Activated CD4-positive, alpha-beta memory T cell treated with anti-CD3 and anti-CD28 coated beads, Interleukin-2, amount 10 ng/mL, durations not matched to agents 7 days and 5 days (primary cell): ENCODE results near the gene LDLRAP1. TPM values are rescaled to one million over a fixed set of nuclear protein-coding genes. Genes with fewer than 3 reads are reported as not detected.

ENCODE experiments used
- CTCF ChIA-PET: fragments of 350-600 bp; sonication (Branson Sonifier 250); formaldehyde crosslinking; loops from one replicate; lab custom pipeline; 2021; ENCODE audit warnings: antibody characterized with exemption, inconsistent platforms; lab: Charles Lee
- POLR2A ChIA-PET: fragments of 350-600 bp; sonication (Branson Sonifier 250); formaldehyde crosslinking; loops from one replicate; lab custom pipeline; 2021; ENCODE audit warnings: antibody characterized with exemption; lab: Charles Lee
- DNase-seq: peaks from one replicate; pipeline ENCODE4 v3.0.0-alpha.2; 2020
- H3K27ac Mint-ChIP-seq: one replicate; pipeline ENCODE4 v1.8.0; 2021; ENCODE audit warnings: mild to moderate bottlenecking, mixed read lengths
- H3K27me3 Mint-ChIP-seq: one replicate; pipeline ENCODE4 v1.8.0; 2021; ENCODE audit warnings: mixed read lengths
- H3K36me3 Mint-ChIP-seq: one replicate; pipeline ENCODE4 v1.8.0; 2021; ENCODE audit warnings: low read depth, mixed read lengths
- H3K4me1 Mint-ChIP-seq: one replicate; pipeline ENCODE4 v1.8.0; 2021; ENCODE audit warnings: mixed read lengths
- H3K4me3 Mint-ChIP-seq: one replicate; pipeline ENCODE4 v1.8.0; 2021; ENCODE audit warnings: mild to moderate bottlenecking, mixed read lengths
- H3K9me3 Mint-ChIP-seq: one replicate; pipeline ENCODE4 v1.8.0; 2021; ENCODE audit warnings: mixed read lengths
- total RNA-seq, 2 experiments: library from RNA; stranded (reverse); gene quantifications; one replicate each; pipeline ENCODE4 v1.2.3, GENCODE V29; 2021

LDLRAP1 gene
- total RNA-seq, 2 experiments from 2014 or later = 26.4 to 27.7 TPM

DNA sequence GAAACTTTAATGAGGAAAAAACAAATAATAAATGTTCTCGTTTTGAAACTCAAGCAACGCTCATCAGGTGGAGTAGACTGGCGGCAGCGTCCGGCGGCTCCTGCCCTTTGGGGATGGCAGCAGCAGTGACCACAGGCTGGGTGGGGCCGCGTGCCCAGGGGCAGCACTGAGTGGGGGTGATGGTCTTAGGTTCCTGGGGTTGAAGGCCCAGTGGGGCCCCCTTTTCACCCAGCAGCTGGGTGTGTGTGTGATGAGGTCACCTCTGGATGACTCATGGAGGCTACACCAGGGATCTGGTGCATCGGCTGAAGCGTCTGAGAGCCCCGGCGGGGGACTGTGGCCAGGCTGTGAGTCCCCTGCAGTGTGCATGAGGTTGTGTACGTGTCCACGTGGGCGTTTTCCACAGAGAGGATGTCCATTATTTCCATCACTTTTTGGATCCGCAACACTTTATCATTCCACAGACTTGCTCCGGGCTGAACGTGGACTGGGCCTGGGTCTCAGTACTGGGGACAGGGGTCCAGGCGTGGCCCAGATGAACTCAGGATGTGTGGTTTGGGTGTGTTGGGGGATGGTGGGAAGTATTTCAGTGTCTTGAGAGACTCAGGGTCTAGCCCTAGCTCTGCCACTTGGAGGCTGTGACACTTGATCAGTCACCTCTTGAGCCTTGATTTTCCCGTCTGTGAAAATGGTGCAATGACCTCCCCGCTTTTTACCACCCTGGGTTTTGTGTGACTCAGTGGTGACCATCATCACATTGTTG, 25.6 kb downstream of the LDLRAP1 start:
- Mint-ChIP-seq H3K4me3 (no peak overlapping the region), H3K36me3 (peaks cover 17% of the 10 kb centered on the region), H3K27me3 (no peaks in the 10 kb centered on the region), H3K9me3 (no peaks in the 10 kb centered on the region), H3K27ac (no peak overlapping the region), H3K4me1 (peaks cover 27% of the 10 kb centered on the region)
- ChIA-PET CTCF (no interaction called here), POLR2A (no interaction called here)
- no peak for DNase-seq

DNA sequence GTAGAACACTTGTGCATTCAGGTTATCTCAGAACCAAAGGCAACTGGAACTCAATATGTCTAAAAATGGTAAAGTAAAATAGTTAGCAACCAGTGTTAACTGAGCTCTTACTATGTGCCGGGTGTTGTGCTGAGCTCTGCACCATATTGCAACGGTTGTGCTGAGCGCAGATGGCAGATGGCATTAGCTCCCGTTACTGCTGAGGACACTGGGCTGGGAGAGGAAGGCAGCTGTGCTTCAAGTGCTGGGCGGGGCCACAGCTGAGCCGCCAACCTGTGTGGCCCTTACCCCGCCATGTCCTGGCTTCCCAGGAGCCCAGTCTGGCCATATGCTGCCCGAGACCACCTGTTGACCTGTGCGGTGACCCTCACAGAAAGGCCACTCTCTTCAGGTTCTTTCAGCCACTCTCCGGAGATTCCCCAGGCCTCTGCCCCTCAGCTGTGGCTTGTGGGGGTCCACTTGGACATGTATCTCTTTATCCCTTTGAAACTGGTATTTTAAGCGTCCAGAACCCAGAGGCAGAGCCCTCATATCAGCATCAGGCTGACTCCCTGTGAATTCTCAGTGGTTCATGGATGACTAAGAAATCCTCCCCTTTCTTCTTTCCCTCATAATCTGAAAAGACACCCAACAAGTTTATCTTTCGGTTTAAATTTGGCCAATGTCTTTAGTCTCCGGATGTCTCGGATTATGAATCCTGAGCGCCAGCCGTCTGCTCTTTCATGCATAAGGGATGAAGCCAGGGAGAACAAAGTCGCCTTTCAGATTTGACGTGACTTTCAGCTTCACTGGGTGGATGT, 26.4 kb downstream of the LDLRAP1 start:
- POLR2A ChIA-PET = no interaction called here
- Mint-ChIP-seq H3K4me3 (no peak overlapping the region), H3K4me1 (peaks cover 20% of the 10 kb centered on the region), H3K9me3 (no peaks in the 10 kb centered on the region), H3K27me3 (no peaks in the 10 kb centered on the region), H3K27ac (no peak overlapping the region), H3K36me3 (peaks cover 9% of the 10 kb centered on the region)
- CTCF ChIA-PET = no interaction called here
- no peak for DNase-seq

- Mint-ChIP-seq H3K36me3 (peaks cover under 1% of the 10 kb centered on the region), H3K4me1 (peaks cover 11% of the 10 kb centered on the region), H3K27ac (no peak overlapping the region), H3K9me3 (no peaks in the 10 kb centered on the region), H3K4me3 (no peak overlapping the region), H3K27me3 (no peaks in the 10 kb centered on the region)
- CTCF ChIA-PET = interaction anchor here (0.8 to 3.4 kb wide), 2 partner anchors 22 to 85 kb away, joined by 4 to 13 read pairs; no protein-coding TSS in a partner anchor
- POLR2A ChIA-PET = interaction anchor here (1.6 kb wide), 1 partner anchor 8 kb away, joined by 6 read pairs; no protein-coding TSS in a partner anchor
- no peak for DNase-seq
These were observed 27.6 kb downstream of the LDLRAP1 start for GRCh38 chr1:25570798-25571521.

DNA sequence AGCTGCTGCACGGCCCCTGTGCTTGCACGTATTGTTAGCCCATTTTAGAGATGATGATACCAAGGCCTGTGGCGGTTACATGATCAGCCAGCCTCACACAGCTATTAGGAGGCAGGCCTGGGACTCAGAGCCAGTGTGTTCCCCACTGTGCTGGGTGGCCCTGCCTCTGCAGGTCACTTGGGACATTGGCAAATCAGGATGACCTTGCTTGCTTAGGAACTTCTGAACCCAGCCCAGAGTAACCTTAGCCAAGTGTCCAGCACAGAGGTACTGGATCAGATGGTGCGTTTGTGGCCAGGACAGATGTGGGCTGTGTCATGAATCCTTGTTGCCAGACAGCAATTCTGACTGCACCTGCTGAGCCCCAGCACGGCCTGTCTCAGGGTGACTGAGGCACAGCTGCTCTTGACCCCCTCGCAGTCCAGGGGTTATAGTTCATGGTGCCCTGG, 28.1 kb downstream of the LDLRAP1 start:
- POLR2A ChIA-PET = interaction anchor here (0.9 to 1.6 kb wide), 5 partner anchors 9 to 248 kb away, joined by 3 to 6 read pairs (median 4); partner anchors contain the start of genes LDLRAP1 and MTFR1L
- Mint-ChIP-seq H3K36me3 (no peaks in the 10 kb centered on the region), H3K4me1 (peaks cover 8% of the 10 kb centered on the region), H3K4me3 (no peak overlapping the region), H3K27me3 (no peaks in the 10 kb centered on the region), H3K27ac (no peak overlapping the region), H3K9me3 (no peaks in the 10 kb centered on the region)
- CTCF ChIA-PET = interaction anchor here (1.3 to 3.4 kb wide), 3 partner anchors 11 to 53 kb away, joined by 3 to 13 read pairs (median 7); no protein-coding TSS in a partner anchor
- DNase-seq = no peak

DNA sequence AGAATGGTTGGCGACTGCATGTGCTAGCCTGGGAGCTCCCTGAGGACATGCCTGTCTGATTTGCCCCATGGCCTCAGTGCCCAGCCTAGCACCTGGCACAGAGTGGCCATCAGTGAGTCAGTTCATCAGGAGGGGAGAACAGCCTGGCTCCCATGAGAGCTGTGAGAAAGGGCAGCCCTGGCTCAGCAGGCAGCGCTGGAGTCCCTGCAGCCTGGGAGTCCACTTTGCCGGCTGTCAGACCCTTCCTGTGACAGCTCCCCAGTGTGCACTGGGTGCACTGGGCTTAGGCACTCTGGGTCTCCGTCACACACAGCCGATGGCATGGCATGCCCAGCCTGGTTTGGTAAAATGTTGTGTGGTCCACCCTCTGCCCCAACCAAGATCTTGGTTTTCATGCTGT, 28.7 kb downstream of the LDLRAP1 start:
- DNase-seq = no peak
- POLR2A ChIA-PET = interaction anchor here (0.9 to 1.6 kb wide), 6 partner anchors 9 to 248 kb away, joined by 3 to 6 read pairs (median 4); partner anchors contain the start of genes LDLRAP1 and MTFR1L
- Mint-ChIP-seq H3K4me3 (no peak overlapping the region), H3K9me3 (no peaks in the 10 kb centered on the region), H3K4me1 (peaks cover 8% of the 10 kb centered on the region), H3K27me3 (no peaks in the 10 kb centered on the region), H3K36me3 (no peaks in the 10 kb centered on the region), H3K27ac (no peak overlapping the region)
- CTCF ChIA-PET = interaction anchor here (0.7 to 3.4 kb wide), 12 partner anchors 10 to 226 kb away, joined by 3 to 13 read pairs (median 4); no protein-coding TSS in a partner anchor

GRCh38 chr1:25572708-25573590, 29.5 kb downstream of the LDLRAP1 start:
- ChIA-PET CTCF (interaction anchor here (0.7 to 3.4 kb wide), 12 partner anchors 9 to 225 kb away, joined by 3 to 13 read pairs (median 4); no protein-coding TSS in a partner anchor), POLR2A (interaction anchor here (0.9 to 1.7 kb wide), 7 partner anchors 8 to 247 kb away, joined by 3 to 4 read pairs (median 4); partner anchors contain the start of genes LDLRAP1 and MTFR1L)
- Mint-ChIP-seq H3K9me3 (no peaks in the 10 kb centered on the region), H3K27me3 (peaks cover 1% of the 10 kb centered on the region), H3K36me3 (no peaks in the 10 kb centered on the region), H3K4me1 (peaks cover 5% of the 10 kb centered on the region), H3K27ac (no peak overlapping the region), H3K4me3 (no peak overlapping the region)
- DNase-seq = peak; percentile 51

GRCh38 chr1:25573591-25573930, 30.2 kb downstream of the LDLRAP1 start:
- Mint-ChIP-seq H3K27me3 (peaks cover 5% of the 10 kb centered on the region), H3K9me3 (no peaks in the 10 kb centered on the region), H3K4me1 (peaks cover 3% of the 10 kb centered on the region), H3K36me3 (no peaks in the 10 kb centered on the region), H3K27ac (no peak overlapping the region), H3K4me3 (no peak overlapping the region)
- POLR2A ChIA-PET = interaction anchor here (1.0 to 1.7 kb wide), 2 partner anchors 8 to 24 kb away, joined by 3 to 4 read pairs; no protein-coding TSS in a partner anchor
- no peak for DNase-seq
- CTCF ChIA-PET = interaction anchor here (1.4 to 3.4 kb wide), 4 partner anchors 18 to 225 kb away, joined by 4 to 13 read pairs (median 8); no protein-coding TSS in a partner anchor

- Mint-ChIP-seq H3K4me3 (no peak overlapping the region), H3K36me3 (no peaks in the 10 kb centered on the region), H3K9me3 (no peaks in the 10 kb centered on the region), H3K27me3 (peaks cover 9% of the 10 kb centered on the region), H3K27ac (no peak overlapping the region), H3K4me1 (peaks cover 1% of the 10 kb centered on the region)
- CTCF ChIA-PET = interaction anchor here (3.4 kb wide), 1 partner anchor 25 kb away, joined by 13 read pairs; no protein-coding TSS in a partner anchor
- DNase-seq = no peak
- POLR2A ChIA-PET = interaction anchor here (1.7 kb wide), 1 partner anchor 9 kb away, joined by 4 read pairs; no protein-coding TSS in a partner anchor
These were observed 30.6 kb downstream of the LDLRAP1 start for GRCh38 chr1:25573961-25574360.

- H3K4me1 Mint-ChIP-seq = no peaks in the 10 kb centered on the region
- no peak for DNase-seq
- POLR2A ChIA-PET = no interaction called here
- no peaks in the 10 kb centered on the region for H3K36me3 Mint-ChIP-seq
- no peak overlapping the region for H3K27ac Mint-ChIP-seq
- CTCF ChIA-PET = no interaction called here
- no peak overlapping the region for H3K4me3 Mint-ChIP-seq
- H3K9me3 Mint-ChIP-seq = no peaks in the 10 kb centered on the region
- peaks cover 13% of the 10 kb centered on the region for H3K27me3 Mint-ChIP-seq
These were observed 31.8 kb downstream of the LDLRAP1 start for GRCh38 chr1:25575191-25575590.

GRCh38 chr1:25576459-25577133, 33.2 kb downstream of the LDLRAP1 start:
- no peak overlapping the region for H3K4me3 Mint-ChIP-seq
- no peaks in the 10 kb centered on the region for H3K9me3 Mint-ChIP-seq
- no peaks in the 10 kb centered on the region for H3K4me1 Mint-ChIP-seq
- ChIA-PET POLR2A (no interaction called here), CTCF (no interaction called here)
- peaks cover 13% of the 10 kb centered on the region for H3K27me3 Mint-ChIP-seq
- no peak for DNase-seq
- no peak overlapping the region for H3K27ac Mint-ChIP-seq
- H3K36me3 Mint-ChIP-seq = no peaks in the 10 kb centered on the region
